WTC11 (cell line): ENCODE data around the gene MMP13. TPM values are rescaled to one million over a fixed set of nuclear protein-coding genes. Genes with fewer than 3 reads are reported as not detected.

Experiments used
- ATAC-seq: fragments of 200-7000 bp; cut with Tn5 transposase; 2 replicates; pipeline ENCODE4 v1.10.0; 2021; ENCODE audit warnings: mild to moderate bottlenecking, moderate library complexity
- CTCF ChIA-PET: fragments of 300-600 bp; sonication (Branson Sonifier 250); formaldehyde crosslinking; loops from one replicate; lab custom pipeline; 2021; ENCODE audit warnings: antibody characterized with exemption; lab: Charles Lee
- POLR2A ChIA-PET: fragments of 350-600 bp; sonication (Branson Sonifier 250); formaldehyde crosslinking; loops from one replicate; lab custom pipeline; 2021; ENCODE audit warnings: antibody characterized with exemption; lab: Charles Lee
- DNase-seq: peaks from one replicate; pipeline ENCODE4 v3.0.0; 2021; ENCODE audit warnings: low spot score
- H3K27ac Mint-ChIP-seq: 2 replicates; pipeline ENCODE4 v1.8.0; 2021; ENCODE audit warnings: mixed read lengths
- H3K27me3 Mint-ChIP-seq: 2 replicates; pipeline ENCODE4 v1.8.0; 2021; ENCODE audit warnings: low read depth, mild to moderate bottlenecking, moderate library complexity, mixed read lengths
- H3K36me3 Mint-ChIP-seq: 2 replicates; pipeline ENCODE4 v1.8.0; 2021; ENCODE audit warnings: mixed read lengths
- H3K4me1 Mint-ChIP-seq: 2 replicates; pipeline ENCODE4 v1.8.0; 2022; ENCODE audit warnings: mixed read lengths
- H3K4me3 Mint-ChIP-seq: 2 replicates; pipeline ENCODE4 v1.8.0; 2021; ENCODE audit warnings: mild to moderate bottlenecking, moderate library complexity, mixed read lengths
- H3K9me3 Mint-ChIP-seq: 2 replicates; pipeline ENCODE4 v1.8.0; 2021; ENCODE audit warnings: mixed read lengths
- AFF4 ChIP-seq: sonication (generic); formaldehyde crosslinking; IDR thresholded peaks from 2 replicates; pipeline ENCODE4 v1.8.1; 2023; ENCODE audit warnings: mild to moderate bottlenecking, missing genetic modification reagents, borderline replicate concordance
- ATF6 ChIP-seq: sonication (generic); formaldehyde crosslinking; IDR thresholded peaks from 2 replicates; pipeline ENCODE4 v1.8.1; 2023; ENCODE audit warnings: mild to moderate bottlenecking, missing genetic modification reagents
- ELF4 ChIP-seq: sonication (generic); formaldehyde crosslinking; IDR thresholded peaks from 2 replicates; pipeline ENCODE4 v1.8.1; 2022; ENCODE audit warnings: low read depth, mild to moderate bottlenecking, moderate library complexity, missing genetic modification reagents
- ETV6 ChIP-seq: sonication (generic); formaldehyde crosslinking; IDR thresholded peaks from 2 replicates; pipeline ENCODE4 v1.8.1; 2022; ENCODE audit warnings: mild to moderate bottlenecking, missing genetic modification reagents
- FOXK1 ChIP-seq: sonication (generic); formaldehyde crosslinking; IDR thresholded peaks from 2 replicates; pipeline ENCODE4 v1.8.0; 2022; ENCODE audit warnings: mild to moderate bottlenecking, moderate library complexity, missing genetic modification reagents
- FOXP4 ChIP-seq: sonication (generic); formaldehyde crosslinking; IDR thresholded peaks from 2 replicates; pipeline ENCODE4 v1.8.0; 2022; ENCODE audit warnings: mild to moderate bottlenecking, missing genetic modification reagents
- GRHL2 ChIP-seq: fragments of 250-450 bp; sonication (Bioruptor Pico); IDR thresholded peaks from 2 replicates; pipeline ENCODE4 v1.8.0; 2022; ENCODE audit warnings: mild to moderate bottlenecking, moderate library complexity; ENCODE audit not compliant: insufficient replicate concordance, severe bottlenecking
- GTF2I ChIP-seq: fragments of 250-450 bp; sonication (Bioruptor Pico); conservative IDR thresholded peaks from 2 replicates; pipeline ENCODE4 v1.4.0; 2021; ENCODE audit warnings: mild to moderate bottlenecking
- JAZF1 ChIP-seq: fragments of 250-450 bp; sonication (Bioruptor Pico); IDR thresholded peaks from 2 replicates; pipeline ENCODE4 v1.9.0; 2021; ENCODE audit warnings: moderate library complexity, mild to moderate bottlenecking, inconsistent platforms
- PRDM15 ChIP-seq: sonication (generic); formaldehyde crosslinking; IDR thresholded peaks from 2 replicates; pipeline ENCODE4 v1.8.0; 2022; ENCODE audit warnings: missing genetic modification reagents
- RELA ChIP-seq: sonication (generic); formaldehyde crosslinking; IDR thresholded peaks from 2 replicates; pipeline ENCODE4 v1.8.1; 2022; ENCODE audit warnings: missing genetic modification reagents, mild to moderate bottlenecking, borderline replicate concordance
- TEAD4 ChIP-seq: sonication (generic); formaldehyde crosslinking; IDR thresholded peaks from 2 replicates; pipeline ENCODE4 v1.8.0; 2022; ENCODE audit warnings: mild to moderate bottlenecking, missing genetic modification reagents
- USF1 ChIP-seq: sonication (generic); formaldehyde crosslinking; IDR thresholded peaks from 2 replicates; pipeline ENCODE4 v1.8.0; 2022; ENCODE audit warnings: mild to moderate bottlenecking, missing genetic modification reagents
- USF2 ChIP-seq: sonication (generic); formaldehyde crosslinking; IDR thresholded peaks from 2 replicates; pipeline ENCODE4 v1.8.1; 2023; ENCODE audit warnings: mild to moderate bottlenecking, missing genetic modification reagents, moderate library complexity
- ZNF416 ChIP-seq: fragments of 250-450 bp; sonication (Bioruptor Pico); IDR thresholded peaks from 2 replicates; pipeline ENCODE4 v1.9.0; 2021; ENCODE audit warnings: mild to moderate bottlenecking, inconsistent platforms
- ZNF423 ChIP-seq: fragments of 250-450 bp; sonication (Bioruptor Pico); IDR thresholded peaks from 2 replicates; pipeline ENCODE4 v2.1.2; 2022; ENCODE audit warnings: mild to moderate bottlenecking, moderate library complexity
- ZNF512 ChIP-seq: sonication (generic); formaldehyde crosslinking; IDR thresholded peaks from 2 replicates; pipeline ENCODE4 v1.8.1; 2022; ENCODE audit warnings: missing genetic modification reagents, borderline replicate concordance
- total RNA-seq: library from RNA; stranded (reverse); gene quantifications from 3 replicates; pipeline ENCODE4 v1.2.3, GENCODE V29; 2021

The MMP13 gene
- total RNA-seq, 1 experiment from 2014 or later, result not detected

GRCh38 chr11:102971766-102972165 is 16.2 kb upstream of the MMP13 start:
- H3K27ac Mint-ChIP-seq, result no peak overlapping the region
- ChIA-PET CTCF (no interaction called here), POLR2A (no interaction called here)
- no peaks in the 10 kb centered on the region; the same call in 1 of the 2 replicates for H3K36me3 Mint-ChIP-seq
- TF ChIP-seq FOXP4 (CRISPR knock-in tag), result no peak
- no peak for TF ChIP-seq GTF2I (CRISPR knock-in tag)
- no peak for TF ChIP-seq ELF4 (CRISPR knock-in tag)
- TF ChIP-seq USF2 (CRISPR knock-in tag), result no peak
- TF ChIP-seq ETV6 (CRISPR knock-in tag), result no peak
- no peak for TF ChIP-seq FOXK1 (CRISPR knock-in tag)
- no peak for TF ChIP-seq ZNF423
- TF ChIP-seq ATF6 (CRISPR knock-in tag), result no peak
- TF ChIP-seq AFF4 (CRISPR knock-in tag), result no peak
- TF ChIP-seq GRHL2 (CRISPR knock-in tag), result no peak
- TF ChIP-seq USF1 (CRISPR knock-in tag), result no peak
- no peak for TF ChIP-seq PRDM15
- no peak for TF ChIP-seq ZNF416
- no peak for TF ChIP-seq TEAD4 (CRISPR knock-in tag)
- no peak for TF ChIP-seq JAZF1 (CRISPR knock-in tag)
- TF ChIP-seq ZNF512 (CRISPR knock-in tag), result no peak
- TF ChIP-seq RELA (CRISPR knock-in tag), result no peak
- peaks cover 12% of the 10 kb centered on the region; the same call in 1 of the 2 replicates for H3K4me1 Mint-ChIP-seq
- no peaks in the 10 kb centered on the region for H3K27me3 Mint-ChIP-seq
- H3K4me3 Mint-ChIP-seq, result no peak overlapping the region
- ATAC-seq (no peak), DNase-seq (no peak)
- peaks cover 5% of the 10 kb centered on the region for H3K9me3 Mint-ChIP-seq
